ENCODE data around the gene DHX34.

DHX34 gene

GRCh38 chr19:47419030-47419783, 70.1 kb downstream of the DHX34 start, which contains the start of gene MEIS3:
TSS of gene MEIS3 (minus strand) at chr19:47419527. CDS start at chr19:47419081, 446 bp downstream.
- DNase-seq, result no peak

DNA sequence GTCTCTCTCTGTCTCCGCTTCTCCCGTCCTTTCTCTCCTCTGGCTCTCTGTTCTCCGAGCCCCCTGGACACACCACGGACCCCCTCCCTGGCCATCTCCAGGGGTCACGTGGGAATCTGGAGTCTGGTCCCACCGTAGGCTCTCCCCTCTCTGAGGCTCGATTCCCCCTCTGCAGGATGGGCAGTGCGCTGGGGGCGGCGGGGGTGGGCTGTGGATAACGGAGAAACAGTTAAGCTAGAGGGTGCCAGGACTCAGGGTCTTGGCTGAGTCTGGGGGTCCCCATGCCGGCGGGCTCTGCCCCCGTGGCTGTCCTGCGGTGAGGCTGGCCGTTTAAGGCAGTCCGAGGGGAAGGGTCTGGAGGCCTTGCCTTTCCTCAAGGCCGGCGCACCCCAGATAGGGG, 70.7 kb downstream of the DHX34 start:
- DNase-seq, result no peak

DNA sequence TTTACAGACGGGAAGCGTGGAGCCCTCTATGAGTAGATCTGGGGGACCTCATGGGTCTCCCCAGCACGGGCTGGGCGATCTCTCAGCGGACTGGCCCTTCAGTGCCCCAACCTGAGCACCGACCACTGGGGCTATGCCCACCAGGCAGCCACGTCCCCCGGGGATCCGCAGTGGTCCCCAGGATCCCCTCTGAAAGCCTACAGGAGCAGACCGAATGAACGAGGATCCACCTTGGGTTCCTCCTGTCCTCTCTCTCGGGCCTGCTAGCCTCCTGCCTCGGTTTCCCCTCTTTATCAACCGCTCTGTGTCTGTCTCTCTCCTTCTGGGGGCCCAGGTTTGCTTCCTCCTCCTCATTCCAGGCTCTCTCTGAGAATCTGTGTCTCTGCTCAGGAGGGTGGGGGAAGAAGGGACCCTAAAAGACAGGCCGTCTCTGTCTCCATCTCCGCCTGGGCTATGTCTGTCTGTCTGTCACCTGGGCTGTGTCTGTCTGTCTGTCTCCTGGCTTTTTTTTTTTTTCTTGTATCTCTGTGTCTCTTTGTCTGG, 72.2 kb downstream of the DHX34 start:
- DNase-seq, result no peak

GRCh38 chr19:47421844-47422395, 72.8 kb downstream of the DHX34 start:
- no peak for DNase-seq

- no peak for DNase-seq
Observed at GRCh38 chr19:47422417-47423163, 73.5 kb downstream of the DHX34 start.

- no peak for DNase-seq
Observed at GRCh38 chr19:47423203-47423882, 74.2 kb downstream of the DHX34 start.

DNA sequence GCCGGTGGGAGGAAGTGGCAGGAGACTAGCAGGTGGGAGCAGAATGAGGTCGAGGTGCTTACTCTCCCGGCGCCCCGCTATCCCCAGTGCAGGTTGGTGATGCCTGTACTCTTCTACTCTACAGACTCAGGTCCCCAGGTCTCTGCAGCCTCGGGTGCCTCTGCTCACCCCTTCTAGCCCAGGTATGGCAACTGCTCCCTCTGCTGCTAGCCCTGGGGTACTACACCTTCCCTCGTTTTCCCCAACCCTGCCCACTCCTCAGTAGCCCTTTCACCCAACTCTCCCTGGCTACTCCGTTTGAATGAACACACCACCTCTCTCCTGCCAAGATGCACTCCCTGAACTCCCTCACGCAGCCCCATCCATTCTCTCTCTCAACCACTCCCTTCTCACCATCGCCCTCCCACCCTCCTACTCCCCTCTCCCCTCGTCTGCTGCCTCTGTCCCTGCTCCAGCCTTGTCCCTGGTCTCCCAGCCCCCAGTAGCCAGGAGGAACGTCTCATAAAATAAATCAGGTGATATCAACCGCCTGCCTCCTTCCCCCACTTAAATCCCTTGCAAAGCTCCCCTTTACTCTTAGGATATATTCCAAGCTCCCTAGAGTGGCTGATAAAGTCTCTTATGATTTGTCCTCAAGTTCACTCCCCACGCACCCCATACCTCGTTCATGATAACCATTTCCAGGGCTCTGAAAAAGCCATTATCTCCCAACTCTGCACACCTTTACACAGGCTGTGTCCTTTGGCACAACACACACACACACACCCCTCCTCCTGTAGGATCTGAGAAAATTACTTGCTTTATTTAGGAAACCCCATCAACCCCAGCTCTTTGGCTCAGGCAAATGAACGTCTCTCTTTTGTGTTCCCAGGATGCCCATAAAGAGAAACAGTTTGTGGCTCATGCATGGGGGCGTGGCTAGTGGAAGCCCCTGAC, 78.4 kb downstream of the DHX34 start:
- DNase-seq, result peak; percentile 52

GRCh38 chr19:47428177-47428894, 79.2 kb downstream of the DHX34 start:
- peak; percentile 67 for DNase-seq

DNA sequence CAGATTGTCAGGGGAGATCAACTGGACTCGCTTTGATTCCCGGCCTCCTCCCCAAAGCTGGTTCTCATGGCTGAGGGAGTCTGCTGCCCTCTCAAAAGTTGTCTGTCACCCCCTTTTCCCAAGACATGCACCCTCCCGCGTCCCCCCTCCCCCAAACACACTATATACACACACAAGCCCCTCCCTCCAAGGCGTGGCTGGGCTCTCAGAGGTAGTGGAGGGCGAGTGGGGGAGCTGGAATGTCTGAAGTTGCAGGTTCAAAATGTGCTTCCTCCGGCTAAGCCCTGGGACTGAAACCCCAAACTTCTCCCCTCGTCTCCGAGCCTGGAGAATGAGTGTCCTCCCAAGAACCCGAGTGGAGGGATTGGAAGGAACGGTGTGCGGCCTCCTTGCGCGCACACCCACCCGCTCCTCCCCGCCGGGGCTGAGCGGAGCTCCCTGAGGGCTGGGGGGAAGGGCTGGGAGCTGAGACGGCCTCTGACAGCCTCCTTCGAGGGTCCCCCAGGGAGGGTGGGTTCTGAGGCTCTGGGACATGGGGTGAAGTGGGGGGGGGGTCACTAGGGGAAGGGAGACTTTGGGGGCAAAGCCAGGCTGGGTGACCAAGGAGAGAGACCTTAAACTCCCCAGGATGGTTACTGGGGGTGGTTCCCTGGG, 80.2 kb downstream of the DHX34 start:
- DNase-seq, result no peak

GRCh38 chr19:47430041-47430802, 81.1 kb downstream of the DHX34 start:
- no peak for DNase-seq

- DNase-seq, result no peak
Observed at GRCh38 chr19:47432091-47432490, 83.0 kb downstream of the DHX34 start.
